ENCODE measurements around the gene CLCF1. TPM values are rescaled to one million over a fixed set of nuclear protein-coding genes. Genes with fewer than 3 reads are reported as not detected.
A peak's percentile ranks its signal among the peaks of the same experiment; 100 is the strongest.

CLCF1 gene
- total RNA-seq, 4 donors from 2014 or later, result 1.8 to 46.4 (median 5.8) TPM

- TF ChIP-seq, protein P1, sequence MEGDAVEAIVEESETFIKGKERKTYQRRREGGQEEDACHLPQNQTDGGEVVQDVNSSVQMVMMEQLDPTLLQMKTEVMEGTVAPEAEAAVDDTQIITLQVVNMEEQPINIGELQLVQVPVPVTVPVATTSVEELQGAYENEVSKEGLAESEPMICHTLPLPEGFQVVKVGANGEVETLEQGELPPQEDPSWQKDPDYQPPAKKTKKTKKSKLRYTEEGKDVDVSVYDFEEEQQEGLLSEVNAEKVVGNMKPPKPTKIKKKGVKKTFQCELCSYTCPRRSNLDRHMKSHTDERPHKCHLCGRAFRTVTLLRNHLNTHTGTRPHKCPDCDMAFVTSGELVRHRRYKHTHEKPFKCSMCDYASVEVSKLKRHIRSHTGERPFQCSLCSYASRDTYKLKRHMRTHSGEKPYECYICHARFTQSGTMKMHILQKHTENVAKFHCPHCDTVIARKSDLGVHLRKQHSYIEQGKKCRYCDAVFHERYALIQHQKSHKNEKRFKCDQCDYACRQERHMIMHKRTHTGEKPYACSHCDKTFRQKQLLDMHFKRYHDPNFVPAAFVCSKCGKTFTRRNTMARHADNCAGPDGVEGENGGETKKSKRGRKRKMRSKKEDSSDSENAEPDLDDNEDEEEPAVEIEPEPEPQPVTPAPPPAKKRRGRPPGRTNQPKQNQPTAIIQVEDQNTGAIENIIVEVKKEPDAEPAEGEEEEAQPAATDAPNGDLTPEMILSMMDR (IDR thresholded peaks at IDR 0.05), result no peak
- TF ChIP-seq POLR2A (IDR thresholded peaks at IDR 0.05) (no peak), POLR2AphosphoS5 (IDR thresholded peaks at IDR 0.05) (no peak), EP300 (IDR thresholded peaks at IDR 0.05; ENCODE audit: low read depth) (no peak)
- in situ Hi-C loops (cut with MboI; ENCODE audit: low pct_ligation_motif_present in 1 of 4, low pct_unique_long_range_greater_than_20kb in 1 of 4, low sequenced_read_pairs in 3 of 4), result no loop called here
- no peak for DNase-seq
- intact Hi-C loops (cut with DNase I; ENCODE audit: low total_unique reads), result no loop called here
- Histone ChIP-seq H3K4me1 (peaks cover 4 to 19% (median 10%) of the 10 kb centered on the region in 4 donors), H3K27me3 (peaks cover 17% of the 10 kb centered on the region), H3K4me3 (no peak overlapping the region), H3K36me3 (no peaks in the 10 kb centered on the region), H3K27ac (peak overlapping the region; percentile 2 to 77 (median 68)), H3K9me3 (no peaks in the 10 kb centered on the region)
- WGBS, 2 donors (ENCODE audit: low coverage in 1 of 2), result 17 to 47% methylated on average over 2 to 12 of the region's 12 CpGs
Measured at GRCh38 chr11:67406969-67407687, 33.7 kb upstream of the CLCF1 start.

DNA sequence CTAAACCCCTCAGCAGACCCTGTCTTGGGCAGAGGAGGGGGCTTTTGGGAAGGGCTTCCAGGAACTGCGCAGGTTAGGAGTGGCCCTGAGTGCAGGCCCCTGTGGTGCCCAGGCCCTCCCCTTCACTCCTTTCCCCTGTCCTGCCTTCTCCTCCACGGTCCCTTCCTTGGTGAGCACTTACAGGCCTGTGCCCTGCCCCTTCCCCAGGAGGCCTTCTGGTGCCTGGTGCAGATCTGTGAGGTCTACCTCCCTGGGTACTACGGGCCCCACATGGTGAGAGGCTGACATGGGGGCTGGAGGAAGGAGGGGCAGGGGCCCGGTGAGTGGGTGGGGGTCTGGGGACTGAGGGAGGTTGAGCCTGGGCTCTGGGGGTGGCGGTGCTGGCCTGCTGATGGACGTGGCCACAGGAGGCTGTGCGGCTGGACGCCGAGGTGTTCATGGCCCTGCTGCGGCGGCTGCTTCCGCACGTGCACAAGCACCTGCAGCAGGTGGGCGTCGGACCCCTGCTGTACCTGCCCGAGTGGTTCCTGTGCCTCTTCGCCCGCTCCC is 33.1 kb upstream of the CLCF1 start:
- Histone ChIP-seq H3K27me3 (peaks cover 14% of the 10 kb centered on the region), H3K9me3 (no peaks in the 10 kb centered on the region), H3K36me3 (no peaks in the 10 kb centered on the region), H3K4me1 (peaks cover 5 to 21% (median 12%) of the 10 kb centered on the region in 4 donors), H3K27ac (peak overlapping the region in 2 of 4 donors; percentile 2 to 77), H3K4me3 (no peak overlapping the region)
- DNase-seq, result no peak
- no peak for TF ChIP-seq POLR2AphosphoS5 (IDR thresholded peaks at IDR 0.05)
- 79% methylated on average over 18 of the region's 18 CpGs; no CpG with 5 or more reads in 1 of the 2 donors for WGBS, 2 donors (ENCODE audit: low coverage in 1 of 2)
- in situ Hi-C loops (cut with MboI; ENCODE audit: low pct_ligation_motif_present in 1 of 4, low pct_unique_long_range_greater_than_20kb in 1 of 4, low sequenced_read_pairs in 3 of 4), result no loop called here
- intact Hi-C loops (cut with DNase I; ENCODE audit: low total_unique reads), result no loop called here

DNA sequence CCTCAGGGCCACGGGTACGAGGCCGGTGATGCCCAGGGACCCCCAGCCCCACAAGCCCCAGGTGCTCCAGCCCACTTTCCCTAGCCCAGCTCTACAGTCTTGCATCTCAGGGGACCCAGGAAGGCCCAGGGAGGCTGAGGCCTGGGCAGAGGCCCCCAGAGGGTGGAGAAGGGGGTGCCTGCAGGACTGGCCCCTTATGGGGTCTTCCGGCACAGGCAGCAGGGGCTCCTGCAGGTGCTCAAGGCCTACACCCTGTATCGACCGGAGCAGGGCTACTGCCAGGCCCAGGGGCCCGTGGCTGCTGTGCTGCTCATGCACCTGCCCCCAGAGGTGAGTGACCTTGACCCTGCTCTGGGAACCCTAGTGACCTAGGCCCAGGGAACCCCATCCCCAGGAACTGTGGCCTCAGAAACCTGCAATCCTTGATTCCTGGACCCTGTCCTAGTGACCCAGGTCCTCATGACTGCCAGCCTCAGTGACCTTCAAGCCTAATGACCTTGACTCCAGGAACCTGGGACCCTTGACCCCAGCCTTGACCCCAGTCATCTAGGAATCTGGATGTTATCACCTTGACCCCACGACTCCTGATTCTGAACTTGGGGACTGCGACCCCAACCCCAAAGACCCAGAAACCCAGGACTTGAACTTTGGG is 32.4 kb upstream of the CLCF1 start:
- H3K27ac ChIP-seq, result peak overlapping the region in 2 of 4 donors; percentile 74 to 94
- H3K36me3 ChIP-seq, result no peaks in the 10 kb centered on the region
- 60 to 80% methylated on average over 1 to 9 of the region's 9 CpGs for WGBS, 2 donors (ENCODE audit: low coverage in 1 of 2)
- H3K4me1 ChIP-seq, result peaks cover 5 to 22% (median 14%) of the 10 kb centered on the region in 4 donors
- intact Hi-C loops (cut with DNase I; ENCODE audit: low total_unique reads), result no loop called here
- DNase-seq, result no peak
- in situ Hi-C loops (cut with MboI; ENCODE audit: low pct_ligation_motif_present in 1 of 4, low pct_unique_long_range_greater_than_20kb in 1 of 4, low sequenced_read_pairs in 3 of 4), result no loop called here
- H3K4me3 ChIP-seq, result no peak overlapping the region
- H3K27me3 ChIP-seq, result peaks cover 7% of the 10 kb centered on the region
- no peaks in the 10 kb centered on the region for H3K9me3 ChIP-seq
- TF ChIP-seq POLR2A (IDR thresholded peaks at IDR 0.05), result no peak
- no peak for TF ChIP-seq EP300 (IDR thresholded peaks at IDR 0.05; ENCODE audit: low read depth)
- TF ChIP-seq, protein P1 (IDR thresholded peaks at IDR 0.05), result no peak
- TF ChIP-seq POLR2AphosphoS5 (IDR thresholded peaks at IDR 0.05), result no peak

DNA sequence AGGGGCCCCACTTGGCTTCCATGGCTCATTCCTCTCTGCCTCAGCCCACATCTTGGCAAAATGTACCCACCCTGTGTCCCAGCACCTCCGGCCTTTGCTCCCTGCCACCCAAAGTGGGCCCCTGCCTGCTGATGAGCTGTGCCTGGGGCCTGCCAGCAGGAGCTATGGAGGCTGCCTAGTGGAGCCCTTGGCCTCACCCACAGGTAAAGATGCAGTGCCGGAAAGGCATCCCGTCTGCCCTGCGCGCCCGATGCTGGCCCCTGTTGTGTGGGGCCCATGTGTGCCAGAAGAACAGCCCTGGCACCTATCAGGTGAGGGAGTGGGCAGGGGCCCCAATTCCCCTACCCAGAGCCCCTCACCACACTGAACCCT is 31.8 kb upstream of the CLCF1 start:
- H3K36me3 ChIP-seq, result no peaks in the 10 kb centered on the region
- in situ Hi-C loops (cut with MboI; ENCODE audit: low pct_ligation_motif_present in 1 of 4, low pct_unique_long_range_greater_than_20kb in 1 of 4, low sequenced_read_pairs in 3 of 4) (no loop called here), intact Hi-C loops (cut with DNase I; ENCODE audit: low total_unique reads) (no loop called here)
- no peak for TF ChIP-seq EP300 (IDR thresholded peaks at IDR 0.05; ENCODE audit: low read depth)
- TF ChIP-seq POLR2A (IDR thresholded peaks at IDR 0.05), result no peak
- TF ChIP-seq, protein P1 (IDR thresholded peaks at IDR 0.05), result no peak
- no peak for TF ChIP-seq POLR2AphosphoS5 (IDR thresholded peaks at IDR 0.05)
- DNase-seq, result no peak
- H3K4me3 ChIP-seq, result peak overlapping the region in 1 of 4 donors; percentile 39
- H3K4me1 ChIP-seq, result peaks cover 10 to 27% (median 20%) of the 10 kb centered on the region in 4 donors
- H3K9me3 ChIP-seq, result no peaks in the 10 kb centered on the region
- 96% methylated on average over 6 of the region's 6 CpGs; no CpG with 5 or more reads in 1 of the 2 donors for WGBS, 2 donors (ENCODE audit: low coverage in 1 of 2)
- peaks cover 5% of the 10 kb centered on the region for H3K27me3 ChIP-seq
- peak overlapping the region in 2 of 4 donors; percentile 74 to 94 for H3K27ac ChIP-seq

Data from transverse colon (tissue), 4 donors.